GM18861 (cell line): ENCODE data around the gene DUSP10.

Experiments used
- ATAC-seq: cut with Tn5 transposase; IDR thresholded peaks from one replicate; pipeline ENCODE4 v1.9.1; 2021; ENCODE audit not compliant: unreplicated experiment

The DUSP10 gene

GRCh38 chr1:221741703-221742554, at the start of gene DUSP10:
DUSP10 (minus strand) TSS chr1:221742089; CDS start chr1:221739744, 2,345 bp downstream.
- peak; percentile 71 for ATAC-seq

GRCh38 chr1:221788466-221788865, 46.6 kb upstream of the DUSP10 start:
- no peak for ATAC-seq

GRCh38 chr1:221786647-221787046, 44.8 kb upstream of the DUSP10 start:
- no peak for ATAC-seq

GRCh38 chr1:221783936-221784335, 42.0 kb upstream of the DUSP10 start:
- ATAC-seq = no peak

GRCh38 chr1:221783437-221783836, 41.5 kb upstream of the DUSP10 start:
- no peak for ATAC-seq

- no peak for ATAC-seq
Observed at GRCh38 chr1:221782970-221783369, 41.1 kb upstream of the DUSP10 start.

GRCh38 chr1:221782477-221782876, 40.6 kb upstream of the DUSP10 start:
- no peak for ATAC-seq

GRCh38 chr1:221781102-221781755, 39.3 kb upstream of the DUSP10 start:
- ATAC-seq = no peak

GRCh38 chr1:221780175-221780574, 38.3 kb upstream of the DUSP10 start:
- no peak for ATAC-seq

GRCh38 chr1:221779771-221780170, 37.9 kb upstream of the DUSP10 start:
- ATAC-seq = no peak

GRCh38 chr1:221778535-221779142, 36.8 kb upstream of the DUSP10 start:
- ATAC-seq = peak; percentile 24

GRCh38 chr1:221778125-221778524, 36.2 kb upstream of the DUSP10 start:
- peak; percentile 25 for ATAC-seq

- peak; percentile 58 for ATAC-seq
Observed at GRCh38 chr1:221777431-221778072, 35.7 kb upstream of the DUSP10 start.

GRCh38 chr1:221776495-221777301, 34.8 kb upstream of the DUSP10 start:
- peak; percentile 21 for ATAC-seq

- no peak for ATAC-seq
Observed at GRCh38 chr1:221775206-221775605, 33.3 kb upstream of the DUSP10 start.

GRCh38 chr1:221774054-221774842, 32.4 kb upstream of the DUSP10 start:
- no peak for ATAC-seq

- ATAC-seq = no peak
Observed at GRCh38 chr1:221773383-221773782, 31.5 kb upstream of the DUSP10 start.

- no peak for ATAC-seq
Observed at GRCh38 chr1:221772117-221772516, 30.2 kb upstream of the DUSP10 start.

- ATAC-seq = no peak
Observed at GRCh38 chr1:221768444-221769066, 26.7 kb upstream of the DUSP10 start.
